K562 (cell line): ENCODE data around the gene BRCA1. TPM values are rescaled to one million over a fixed set of nuclear protein-coding genes. Genes with fewer than 3 reads are reported as not detected.

Experiments used
- CHD2 ChIP-seq: IDR thresholded peaks from 2 replicates; pipeline ENCODE4 v1.6.1; 2011; ENCODE audit warnings: low read depth, low read length
- HIVEP1 ChIP-seq: fragments of 250-450 bp; sonication (Bioruptor Pico); IDR thresholded peaks from 2 replicates; pipeline ENCODE4 v1.4.0; 2020; ENCODE audit warnings: mild to moderate bottlenecking
- JUNB ChIP-seq: fragments of 450-650 bp; formaldehyde crosslinking; conservative IDR thresholded peaks from 2 replicates; pipeline ENCODE4 v1.4.0; 2020; ENCODE audit warnings: mild to moderate bottlenecking
- MTA3 ChIP-seq: fragments of 450-650 bp; formaldehyde crosslinking; IDR thresholded peaks from 2 replicates; pipeline ENCODE4 v1.6.1; 2017; ENCODE audit warnings: mild to moderate bottlenecking, borderline replicate concordance
- NFRKB ChIP-seq: fragments of 450-650 bp; IDR thresholded peaks from 2 replicates; pipeline ENCODE4 v1.6.1; 2016; ENCODE audit warnings: low read depth
- NR0B1 ChIP-seq: fragments of 450-650 bp; IDR thresholded peaks from one replicate; pipeline ENCODE4 v1.6.1; 2018; ENCODE audit warnings: mild to moderate bottlenecking, moderate library complexity; ENCODE audit not compliant: partially characterized antibody
- POLR3G ChIP-seq: IDR thresholded peaks from 2 replicates; pipeline ENCODE4 v1.6.1; 2011; ENCODE audit not compliant: insufficient read length, insufficient replicate concordance; ENCODE audit errors: extremely low read depth
- POU5F1 ChIP-seq: fragments of 150-350 bp; IDR thresholded peaks from 2 replicates; pipeline ENCODE4 v1.6.1; 2014; ENCODE audit warnings: borderline replicate concordance, low read length, low read depth, mild to moderate bottlenecking; ENCODE audit not compliant: partially characterized antibody
- PURB ChIP-seq: sonication (generic); formaldehyde crosslinking; IDR thresholded peaks from 2 replicates; pipeline ENCODE4 v1.9.0; 2021; ENCODE audit warnings: low read depth, mild to moderate bottlenecking, missing genetic modification reagents
- RFX5 ChIP-seq: IDR thresholded peaks from 2 replicates; pipeline ENCODE4 v1.6.1; 2011; ENCODE audit warnings: low read depth, mild to moderate bottlenecking, improper control_type of control experiment, low read length
- TAF9B ChIP-seq: fragments of 450-650 bp; IDR thresholded peaks from 2 replicates; pipeline ENCODE4 v1.6.1; 2018; ENCODE audit warnings: mild to moderate bottlenecking; ENCODE audit not compliant: partially characterized antibody
- TEAD4 ChIP-seq, 2 experiments: sonication (generic) in 1 of 2; formaldehyde crosslinking in 1 of 2; IDR thresholded peaks; 2 replicates each; pipeline versions ENCODE4 v1.6.1 to v1.8.0; 2012 to 2022; ENCODE audit warnings: borderline replicate concordance in 1 of 2, inconsistent platforms in 1 of 2, low read length in 1 of 2, mild to moderate bottlenecking in 1 of 2, missing genetic modification reagents in 1 of 2
- THAP7 ChIP-seq: fragments of 250-450 bp; sonication (Bioruptor Pico); IDR thresholded peaks from 2 replicates; pipeline ENCODE4 v1.5.0; 2021
- ZNF134 ChIP-seq: fragments of 250-450 bp; sonication (Bioruptor Pico); conservative IDR thresholded peaks from 2 replicates; pipeline ENCODE4 v1.4.0; 2020
- ZNF184 ChIP-seq: sonication (generic); formaldehyde crosslinking; IDR thresholded peaks from 2 replicates; pipeline ENCODE4 v1.5.0; 2020; ENCODE audit warnings: missing genetic modification reagents
- ZNF212 ChIP-seq: fragments of 450-650 bp; formaldehyde crosslinking; IDR thresholded peaks from 2 replicates; pipeline ENCODE4 v1.4.0; 2020; ENCODE audit warnings: mild to moderate bottlenecking
- ZNF41 ChIP-seq: fragments of 250-450 bp; sonication (Bioruptor Pico); conservative IDR thresholded peaks from 2 replicates; pipeline ENCODE4 v1.4.0; 2020; ENCODE audit warnings: mild to moderate bottlenecking
- ZSCAN29 ChIP-seq: fragments of 450-650 bp; IDR thresholded peaks from 2 replicates; pipeline ENCODE4 v1.6.1; 2017
- polyA plus RNA-seq, 8 experiments: library from polyadenylated mRNA; depleted of rRNA in 4 of 8; stranded (reverse) in 5 of 8; unstranded in 3 of 8; fragments of >200 nt; fragmentation: Nextera tagmentation in 2 of 8; fragmentation: Illumina TruSeq in 1 of 8; extraction: Ambion mirVana in 2 of 8; extraction: Trizol in 1 of 8; gene quantifications; 2 replicates each; pipeline versions ENCODE4 v1.2.1 to v1.2.3, GENCODE V29; 2011 to 2014; ENCODE audit warnings: inconsistent platforms in 1 of 8, missing spikeins in 1 of 8
- total RNA-seq, 7 experiments: library from RNA; depleted of rRNA in 6 of 7; stranded (reverse); fragments of >200 nt in 6 of 7; fragmentation: Illumina TruSeq in 2 of 7; extraction: Trizol in 2 of 7; gene quantifications; 2 replicates each; pipeline versions ENCODE4 v1.2.1 to v1.2.3, GENCODE V29; 2011 to 2021; ENCODE audit warnings: low replicate concordance in 1 of 7
- TF ChIP-seq, protein P1 (sequence below): fragments of 250-450 bp; sonication (Bioruptor Pico); IDR thresholded peaks from 2 replicates; pipeline ENCODE4 v1.8.0; 2021; ENCODE audit warnings: borderline replicate concordance, mild to moderate bottlenecking, moderate library complexity; ENCODE audit not compliant: poor library complexity, severe bottlenecking
- TF ChIP-seq, protein P2 (sequence below), 2 experiments: fragments of 450-650 bp in 1 of 2; sonication (generic) in 1 of 2; formaldehyde crosslinking in 1 of 2; IDR thresholded peaks in 1 of 2; conservative IDR thresholded peaks in 1 of 2; 2 replicates each; pipeline versions ENCODE4 v1.6.1 to v1.8.1; 2016 to 2023; ENCODE audit warnings: mild to moderate bottlenecking in 2 of 2, moderate library complexity in 2 of 2, inconsistent platforms in 1 of 2, missing genetic modification reagents in 1 of 2
- TF ChIP-seq, protein P3 (sequence below): IDR thresholded peaks from 2 replicates; pipeline ENCODE4 v1.6.1; 2012; ENCODE audit warnings: low read depth, low read length, improper control_type of control experiment, borderline replicate concordance
- TF ChIP-seq, protein P4 (sequence below): fragments of 250-450 bp; sonication (Bioruptor Pico); IDR thresholded peaks from 2 replicates; pipeline ENCODE4 v1.8.0; 2022; ENCODE audit warnings: moderate library complexity, mild to moderate bottlenecking, inconsistent platforms

Gene BRCA1
- total and polyA plus RNA-seq, 9 of the 15 experiments (the other 6 are each of a cell fraction or from before 2014, with no cell fraction given), result 25.9 to 95.3 (median 62.3) TPM

GRCh38 chr17:43125133-43125966, at the start of gene BRCA1 (continued):
- TF ChIP-seq, protein P1, sequence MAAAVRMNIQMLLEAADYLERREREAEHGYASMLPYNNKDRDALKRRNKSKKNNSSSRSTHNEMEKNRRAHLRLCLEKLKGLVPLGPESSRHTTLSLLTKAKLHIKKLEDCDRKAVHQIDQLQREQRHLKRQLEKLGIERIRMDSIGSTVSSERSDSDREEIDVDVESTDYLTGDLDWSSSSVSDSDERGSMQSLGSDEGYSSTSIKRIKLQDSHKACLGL (CRISPR knock-in tag), result peak; percentile 65
- TF ChIP-seq, protein P2, sequence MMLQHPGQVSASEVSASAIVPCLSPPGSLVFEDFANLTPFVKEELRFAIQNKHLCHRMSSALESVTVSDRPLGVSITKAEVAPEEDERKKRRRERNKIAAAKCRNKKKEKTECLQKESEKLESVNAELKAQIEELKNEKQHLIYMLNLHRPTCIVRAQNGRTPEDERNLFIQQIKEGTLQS (IDR thresholded peaks at IDR 0.05), result peak; percentile 98
- TF ChIP-seq, protein P2 (CRISPR knock-in tag; conservative IDR thresholded peaks at IDR 0.05), result 0 out of 2 replicates have a peak, but pooled peaks have one; percentile 79
- TF ChIP-seq HIVEP1 (CRISPR knock-in tag) (no peak), TEAD4 (IDR thresholded peaks at IDR 0.05; ENCODE audit: low read length) (no peak), TEAD4 (CRISPR knock-in tag; IDR thresholded peaks at IDR 0.05; ENCODE audit: borderline replicate concordance) (no peak), TAF9B (peak; percentile 77), POU5F1 (peak; percentile 45), NR0B1 (no peak), PURB (no peak), THAP7 (CRISPR knock-in tag) (no peak), NFRKB (peak; percentile 95), CHD2 (no peak), JUNB (CRISPR knock-in tag) (no peak), ZSCAN29 (no peak), POLR3G (no peak), ZNF184 (CRISPR knock-in tag) (no peak), ZNF41 (CRISPR knock-in tag) (no peak), RFX5 (peak; percentile 55), ZNF212 (CRISPR knock-in tag) (no peak), MTA3 (peak; percentile 68; the same call in 1 of the 2 replicates), ZNF134 (CRISPR knock-in tag) (no peak)
- TF ChIP-seq, protein P3, sequence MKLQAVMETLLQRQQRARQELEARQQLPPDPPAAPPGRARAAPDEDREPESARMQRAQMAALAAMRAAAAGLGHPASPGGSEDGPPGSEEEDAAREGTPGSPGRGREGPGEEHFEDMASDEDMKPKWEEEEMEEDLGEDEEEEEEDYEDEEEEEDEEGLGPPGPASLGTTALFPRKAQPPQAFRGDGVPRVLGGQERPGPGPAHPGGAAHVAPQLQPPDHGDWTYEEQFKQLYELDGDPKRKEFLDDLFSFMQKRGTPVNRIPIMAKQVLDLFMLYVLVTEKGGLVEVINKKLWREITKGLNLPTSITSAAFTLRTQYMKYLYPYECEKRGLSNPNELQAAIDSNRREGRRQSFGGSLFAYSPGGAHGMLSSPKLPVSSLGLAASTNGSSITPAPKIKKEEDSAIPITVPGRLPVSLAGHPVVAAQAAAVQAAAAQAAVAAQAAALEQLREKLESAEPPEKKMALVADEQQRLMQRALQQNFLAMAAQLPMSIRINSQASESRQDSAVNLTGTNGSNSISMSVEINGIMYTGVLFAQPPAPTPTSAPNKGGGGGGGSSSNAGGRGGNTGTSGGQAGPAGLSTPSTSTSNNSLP, result no peak
- TF ChIP-seq, protein P4, sequence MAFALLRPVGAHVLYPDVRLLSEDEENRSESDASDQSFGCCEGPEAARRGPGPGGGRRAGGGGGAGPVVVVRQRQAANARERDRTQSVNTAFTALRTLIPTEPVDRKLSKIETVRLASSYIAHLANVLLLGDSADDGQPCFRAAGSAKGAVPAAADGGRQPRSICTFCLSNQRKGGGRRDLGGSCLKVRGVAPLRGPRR, result no peak
